ENCODE measurements around the gene RAB7A.

RAB7A gene

GRCh38 chr3:128804017-128804810 is 78.2 kb downstream of the RAB7A start:
- Histone ChIP-seq H3K4me1 (peaks cover 47% of the 10 kb centered on the region), H3K4me3 (peak overlapping the region; percentile 50), H3K9ac (no peak overlapping the region), H3K27me3 (no peaks in the 10 kb centered on the region), H3K9me3 (no peaks in the 10 kb centered on the region), H3K27ac (no peak overlapping the region; the same call in 1 of the 2 replicates), H3K36me3 (peaks cover 78% of the 10 kb centered on the region), H4K20me1 (peaks cover 45% of the 10 kb centered on the region), H3K4me2 (peak overlapping the region; percentile 79)
- no peak for TF ChIP-seq Cebpa-rat (IDR thresholded peaks at IDR 0.05)

DNA sequence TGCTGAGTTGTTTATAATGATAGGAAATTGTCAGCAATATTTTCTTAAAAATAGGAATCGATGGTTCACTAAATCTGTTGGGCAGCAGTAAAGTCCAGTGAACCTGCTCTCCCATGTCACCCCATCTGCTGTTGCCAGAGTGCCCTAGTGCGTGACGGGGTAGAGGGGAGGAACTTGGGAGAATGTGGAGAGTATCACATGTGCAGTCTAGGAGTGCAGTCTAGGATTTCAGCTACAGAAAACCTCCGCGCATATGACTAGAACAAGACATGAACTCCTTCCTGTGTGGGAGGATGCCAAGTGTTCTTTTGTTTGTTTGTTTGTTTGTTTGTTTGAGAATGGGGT is 78.8 kb downstream of the RAB7A start:
- peaks cover 47% of the 10 kb centered on the region for H3K4me1 ChIP-seq
- no peak for TF ChIP-seq Cebpa-rat (IDR thresholded peaks at IDR 0.05)
- peaks cover 78% of the 10 kb centered on the region for H3K36me3 ChIP-seq
- H4K20me1 ChIP-seq = peaks cover 51% of the 10 kb centered on the region
- H3K4me3 ChIP-seq = peak overlapping the region; percentile 9; the same call in 1 of the 2 replicates
- H3K9me3 ChIP-seq = no peaks in the 10 kb centered on the region
- no peaks in the 10 kb centered on the region for H3K27me3 ChIP-seq
- H3K27ac ChIP-seq = no peak overlapping the region
- H3K4me2 ChIP-seq = peak overlapping the region; percentile 79
- H3K9ac ChIP-seq = no peak overlapping the region

DNA sequence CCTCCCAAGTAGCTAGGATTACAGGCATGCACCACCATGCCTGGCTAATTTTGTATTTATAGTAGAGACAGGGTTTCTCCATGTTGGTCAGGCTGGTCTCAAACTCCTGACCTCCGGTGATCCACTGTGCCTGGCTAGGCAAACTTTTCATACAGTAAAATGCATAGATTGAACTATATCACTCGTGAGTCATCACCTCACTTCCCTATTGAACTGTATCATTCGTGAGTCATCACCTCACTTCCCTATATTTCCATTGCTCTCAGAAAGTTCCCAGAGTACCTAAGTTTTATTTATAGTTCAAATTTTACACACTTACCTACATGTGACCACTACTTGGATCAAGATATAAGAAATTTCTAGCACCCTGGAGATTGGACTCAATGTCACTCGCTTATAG is 79.8 kb downstream of the RAB7A start:
- H3K4me1 ChIP-seq = peaks cover 38% of the 10 kb centered on the region
- no peaks in the 10 kb centered on the region for H3K9me3 ChIP-seq
- TF ChIP-seq Cebpa-rat (IDR thresholded peaks at IDR 0.05) = no peak
- no peak overlapping the region for H3K4me3 ChIP-seq
- no peak overlapping the region for H3K4me2 ChIP-seq
- H3K36me3 ChIP-seq = peaks cover 78% of the 10 kb centered on the region
- H3K9ac ChIP-seq = no peak overlapping the region
- H3K27ac ChIP-seq = no peak overlapping the region
- no peaks in the 10 kb centered on the region for H3K27me3 ChIP-seq
- peaks cover 54% of the 10 kb centered on the region for H4K20me1 ChIP-seq

GRCh38 chr3:128806588-128806987 is 80.6 kb downstream of the RAB7A start:
- peaks cover 80% of the 10 kb centered on the region for H3K36me3 ChIP-seq
- no peaks in the 10 kb centered on the region for H3K9me3 ChIP-seq
- TF ChIP-seq Cebpa-rat (IDR thresholded peaks at IDR 0.05) = no peak
- no peaks in the 10 kb centered on the region for H3K27me3 ChIP-seq
- no peak overlapping the region for H3K4me2 ChIP-seq
- no peak overlapping the region for H3K4me3 ChIP-seq
- no peak overlapping the region for H3K9ac ChIP-seq
- H4K20me1 ChIP-seq = peaks cover 52% of the 10 kb centered on the region
- H3K4me1 ChIP-seq = peaks cover 37% of the 10 kb centered on the region
- H3K27ac ChIP-seq = no peak overlapping the region

DNA sequence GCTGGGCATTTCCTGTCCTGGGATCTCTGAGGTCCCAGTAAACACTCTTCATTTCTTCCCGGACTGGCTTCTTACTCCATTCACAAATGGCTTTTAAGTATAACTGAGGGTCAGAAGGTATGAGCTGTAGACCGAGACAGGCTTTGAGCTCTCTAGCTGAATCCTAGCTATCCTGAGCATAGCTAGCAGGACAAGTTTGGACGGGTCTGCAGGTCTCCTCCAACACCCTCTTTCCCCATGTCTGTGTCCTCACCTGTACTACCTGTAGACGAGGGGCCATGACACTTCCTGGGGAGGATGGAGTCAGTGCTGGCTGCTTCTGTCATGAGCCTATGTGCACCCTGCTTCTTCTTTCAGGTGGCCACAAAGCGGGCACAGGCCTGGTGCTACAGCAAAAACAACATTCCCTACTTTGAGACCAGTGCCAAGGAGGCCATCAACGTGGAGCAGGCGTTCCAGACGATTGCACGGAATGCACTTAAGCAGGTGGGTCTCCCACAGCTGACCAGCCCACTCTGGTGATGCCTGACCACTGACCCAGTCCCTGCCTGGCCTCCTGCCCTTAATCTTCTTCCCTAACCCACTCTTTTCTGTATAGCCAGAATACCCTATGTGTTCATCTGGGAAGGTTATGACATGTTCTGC is 81.3 kb downstream of the RAB7A start:
- peaks cover 30% of the 10 kb centered on the region for H3K4me1 ChIP-seq
- no peak overlapping the region for H3K27ac ChIP-seq
- no peak overlapping the region for H3K9ac ChIP-seq
- peaks cover 46% of the 10 kb centered on the region for H4K20me1 ChIP-seq
- TF ChIP-seq Cebpa-rat (IDR thresholded peaks at IDR 0.05) = no peak
- peaks cover 82% of the 10 kb centered on the region for H3K36me3 ChIP-seq
- no peaks in the 10 kb centered on the region for H3K9me3 ChIP-seq
- no peaks in the 10 kb centered on the region for H3K27me3 ChIP-seq
- H3K4me2 ChIP-seq = no peak overlapping the region
- H3K4me3 ChIP-seq = no peak overlapping the region

DNA sequence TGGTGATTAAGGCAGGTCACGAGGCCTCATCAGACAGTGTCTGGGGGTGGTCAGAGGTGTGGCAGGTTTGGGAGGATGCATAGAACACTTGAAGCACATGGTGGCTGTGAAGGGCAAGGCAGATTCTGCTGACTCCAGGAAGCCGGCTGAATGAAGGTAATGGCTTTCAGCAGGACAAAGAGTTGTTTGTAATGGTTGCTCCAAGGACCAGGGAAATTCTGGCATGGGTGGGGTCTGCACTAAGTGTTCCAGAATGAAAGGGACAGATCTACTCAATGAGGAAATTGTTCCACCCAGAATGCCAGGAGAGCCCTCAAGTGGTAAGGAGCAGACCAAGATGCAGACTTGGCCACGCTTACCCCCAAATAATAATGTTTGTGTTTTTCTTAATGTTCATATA is 82.7 kb downstream of the RAB7A start:
- H3K36me3 ChIP-seq = peaks cover 90% of the 10 kb centered on the region
- H3K9me3 ChIP-seq = no peaks in the 10 kb centered on the region
- no peak overlapping the region for H3K4me3 ChIP-seq
- no peak overlapping the region for H3K9ac ChIP-seq
- peaks cover 37% of the 10 kb centered on the region for H4K20me1 ChIP-seq
- H3K27me3 ChIP-seq = no peaks in the 10 kb centered on the region
- H3K4me1 ChIP-seq = peaks cover 17% of the 10 kb centered on the region
- no peak overlapping the region for H3K4me2 ChIP-seq
- TF ChIP-seq Cebpa-rat (IDR thresholded peaks at IDR 0.05) = no peak
- H3K27ac ChIP-seq = no peak overlapping the region

DNA sequence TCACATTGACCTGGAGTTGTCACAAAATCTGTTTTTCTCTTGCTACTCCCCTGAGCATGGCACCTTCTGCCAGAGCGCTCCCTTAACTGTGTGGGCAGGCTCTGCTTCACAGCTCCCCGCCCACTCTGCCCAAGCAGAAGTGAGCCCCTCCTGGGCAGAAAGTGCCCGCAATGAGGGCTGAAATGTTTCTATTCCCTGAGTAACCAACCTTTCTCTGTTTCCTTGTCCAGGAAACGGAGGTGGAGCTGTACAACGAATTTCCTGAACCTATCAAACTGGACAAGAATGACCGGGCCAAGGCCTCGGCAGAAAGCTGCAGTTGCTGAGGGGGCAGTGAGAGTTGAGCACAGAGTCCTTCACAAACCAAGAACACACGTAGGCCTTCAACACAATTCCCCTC is 87.1 kb downstream of the RAB7A start:
- Histone ChIP-seq H3K9me3 (no peaks in the 10 kb centered on the region), H3K4me2 (no peak overlapping the region), H3K4me1 (peaks cover 6% of the 10 kb centered on the region; the same call in 1 of the 2 replicates), H3K4me3 (no peak overlapping the region), H3K27me3 (no peaks in the 10 kb centered on the region), H3K36me3 (peaks cover 100% of the 10 kb centered on the region), H4K20me1 (peaks cover 17% of the 10 kb centered on the region), H3K9ac (no peak overlapping the region), H3K27ac (no peak overlapping the region)
- no peak for TF ChIP-seq Cebpa-rat (IDR thresholded peaks at IDR 0.05)

GRCh38 chr3:128814060-128814459 is 88.1 kb downstream of the RAB7A start:
- no peak overlapping the region for H3K9ac ChIP-seq
- no peak overlapping the region for H3K4me3 ChIP-seq
- H3K27me3 ChIP-seq = no peaks in the 10 kb centered on the region
- no peak overlapping the region for H3K4me2 ChIP-seq
- H3K4me1 ChIP-seq = peaks cover 6% of the 10 kb centered on the region; the same call in 1 of the 2 replicates
- H3K27ac ChIP-seq = no peak overlapping the region
- no peaks in the 10 kb centered on the region for H3K9me3 ChIP-seq
- peaks cover 10% of the 10 kb centered on the region for H4K20me1 ChIP-seq
- no peak for TF ChIP-seq Cebpa-rat (IDR thresholded peaks at IDR 0.05)
- H3K36me3 ChIP-seq = peaks cover 100% of the 10 kb centered on the region

GRCh38 chr3:128814519-128815317 is 88.7 kb downstream of the RAB7A start:
- TF ChIP-seq Cebpa-rat (IDR thresholded peaks at IDR 0.05) = no peak
- H3K36me3 ChIP-seq = peaks cover 100% of the 10 kb centered on the region

More at GRCh38 chr3:128814519-128815317, 88.7 kb downstream of the RAB7A start:
- Histone ChIP-seq H3K27me3 (no peaks in the 10 kb centered on the region), H3K4me2 (no peak overlapping the region), H3K4me1 (peaks cover 6% of the 10 kb centered on the region; the same call in 1 of the 2 replicates), H3K9ac (no peak overlapping the region), H3K27ac (no peak overlapping the region), H3K9me3 (no peaks in the 10 kb centered on the region), H3K4me3 (no peak overlapping the region), H4K20me1 (peaks cover 3% of the 10 kb centered on the region; the same call in 1 of the 2 replicates)
